Tibial nerve (tissue), 4 donors: ENCODE results near the gene CALR. TPM values are rescaled to one million over a fixed set of nuclear protein-coding genes. Genes with fewer than 3 reads are reported as not detected.

Source experiments
- DNase-seq, 2 donors: peaks; one replicate each; pipeline ENCODE4 v3.0.0-alpha.2; 2019; ENCODE audit warnings: low spot score in 2 of 2
- H3K27ac ChIP-seq, 4 donors: fragments of 200-600 bp; sonication (generic) in 3 of 4; one replicate each; pipeline ENCODE4 v1.5.1; 2017 to 2019; ENCODE audit warnings: mild to moderate bottlenecking in 1 of 4
- H3K27me3 ChIP-seq, 2 donors: fragments of 200-600 bp; sonication (generic) in 1 of 2; one replicate each; pipeline versions ENCODE4 v1.5.1 to v1.6.0; 2017 to 2019
- H3K36me3 ChIP-seq, 3 donors: fragments of 200-600 bp; sonication (generic); one replicate each; pipeline ENCODE4 v1.5.1; 2018 to 2019
- H3K4me1 ChIP-seq, 4 donors: fragments of 200-600 bp; sonication (generic) in 3 of 4; one replicate each; pipeline ENCODE4 v1.5.1; 2017 to 2019
- H3K4me3 ChIP-seq, 4 donors: fragments of 200-600 bp; sonication (generic) in 3 of 4; one replicate each; pipeline ENCODE4 v1.5.1; 2017 to 2019; ENCODE audit warnings: mild to moderate bottlenecking in 1 of 4, moderate library complexity in 1 of 4
- H3K9me3 ChIP-seq, 4 donors: fragments of 200-600 bp; sonication (generic) in 3 of 4; one replicate each; pipeline ENCODE4 v1.5.1; 2017 to 2019
- CTCF ChIP-seq, 5 experiments: fragments of 200-600 bp in 3 of 5; fragments of 450-650 bp in 2 of 5; sonication (generic) in 3 of 5; IDR thresholded peaks; one replicate each; pipeline ENCODE4 v1.5.1; 2016 to 2019; ENCODE audit warnings: antibody characterized with exemption in 5 of 5, mild to moderate bottlenecking in 3 of 5, moderate library complexity in 2 of 5
- EP300 ChIP-seq, 2 donors: sonication (generic); formaldehyde crosslinking; IDR thresholded peaks; one replicate each; pipeline ENCODE4 v1.6.1; 2017; ENCODE audit warnings: antibody characterized with exemption in 2 of 2, mild to moderate bottlenecking in 1 of 2
- POLR2A ChIP-seq, 2 donors: fragments of 450-650 bp; IDR thresholded peaks; one replicate each; pipeline ENCODE4 v1.6.1; 2017; ENCODE audit warnings: antibody characterized with exemption in 2 of 2, mild to moderate bottlenecking in 2 of 2, moderate library complexity in 2 of 2
- WGBS, 2 donors: methylation state at CpG; one replicate each; pipeline ENCODE4 v1.1.5; 2018; 5-methylcytosine and 5-hydroxymethylcytosine counted together
- total RNA-seq, 4 donors: library from RNA; depleted of rRNA; stranded (reverse); fragments of >200 nt; gene quantifications; one replicate each; pipeline ENCODE4 v1.1.0, GENCODE V29; 2016

CALR gene
- total RNA-seq, 4 donors from 2014 or later: 173 to 398 (median 313) TPM

GRCh38 chr19:12935071-12935470 lies 3.3 kb upstream of the CALR start:
- H3K4me3 ChIP-seq: no peak overlapping the region
- H3K27ac ChIP-seq: no peak overlapping the region
- peaks cover 0 to 42% (median 21%) of the 10 kb centered on the region in 4 donors for H3K4me1 ChIP-seq
- H3K36me3 ChIP-seq: peaks cover 0 to 8% (median 2%) of the 10 kb centered on the region in 3 donors
- H3K27me3 ChIP-seq: no peaks in the 10 kb centered on the region
- no peak for DNase-seq
- H3K9me3 ChIP-seq: no peaks in the 10 kb centered on the region
- no peak for TF ChIP-seq POLR2A (IDR thresholded peaks at IDR 0.05)
- TF ChIP-seq EP300 (IDR thresholded peaks at IDR 0.05): no peak
- TF ChIP-seq CTCF (IDR thresholded peaks at IDR 0.05): no peak
- 88 to 89% methylated on average over 10 of the region's 10 CpGs for WGBS, 2 donors

GRCh38 chr19:12936582-12936981 lies 1.8 kb upstream of the CALR start:
- Histone ChIP-seq H3K4me3 (no peak overlapping the region), H3K9me3 (no peaks in the 10 kb centered on the region), H3K4me1 (peaks cover 0 to 54% (median 31%) of the 10 kb centered on the region in 4 donors), H3K27ac (no peak overlapping the region), H3K27me3 (no peaks in the 10 kb centered on the region), H3K36me3 (peaks cover 0 to 17% (median 16%) of the 10 kb centered on the region in 3 donors)
- TF ChIP-seq CTCF (IDR thresholded peaks at IDR 0.05): no peak
- TF ChIP-seq EP300 (IDR thresholded peaks at IDR 0.05): no peak
- no peak for TF ChIP-seq POLR2A (IDR thresholded peaks at IDR 0.05)
- DNase-seq: no peak
- WGBS, 2 donors: 75 to 77% methylated on average over 7 of the region's 7 CpGs

- peak overlapping the region; percentile 40 to 91 (median 62) for H3K27ac ChIP-seq
- TF ChIP-seq EP300 (IDR thresholded peaks at IDR 0.05): no peak
- peak overlapping the region; percentile 44 to 99 (median 92) for H3K4me3 ChIP-seq
- DNase-seq: peak in 1 of 2 donors; percentile 45
- 22 to 23% methylated on average over 23 of the region's 23 CpGs for WGBS, 2 donors
- H3K27me3 ChIP-seq: no peaks in the 10 kb centered on the region
- no peaks in the 10 kb centered on the region for H3K9me3 ChIP-seq
- H3K4me1 ChIP-seq: peaks cover 0 to 52% (median 29%) of the 10 kb centered on the region in 4 donors
- H3K36me3 ChIP-seq: peaks cover 2 to 24% (median 21%) of the 10 kb centered on the region in 3 donors
These were observed 1.1 kb upstream of the CALR start for GRCh38 chr19:12937093-12937926.

- peaks cover 0 to 56% (median 22%) of the 10 kb centered on the region in 4 donors for H3K4me1 ChIP-seq
- no peaks in the 10 kb centered on the region for H3K27me3 ChIP-seq
- TF ChIP-seq CTCF (IDR thresholded peaks at IDR 0.05): peak in 2 of 5 experiments; percentile 14 to 42
- TF ChIP-seq EP300 (IDR thresholded peaks at IDR 0.05): no peak
- no peak for TF ChIP-seq POLR2A (IDR thresholded peaks at IDR 0.05)
- peaks cover 2 to 41% (median 34%) of the 10 kb centered on the region in 3 donors for H3K36me3 ChIP-seq
- WGBS, 2 donors: 1 to 2% methylated on average over 30 to 44 of the region's 54 CpGs
- H3K27ac ChIP-seq: peak overlapping the region; percentile 82 to 95 (median 90)
- H3K4me3 ChIP-seq: peak overlapping the region; percentile 80 to 99 (median 92)
- no peak for DNase-seq
- H3K9me3 ChIP-seq: no peaks in the 10 kb centered on the region
These were observed 581 bp downstream of the CALR start for GRCh38 chr19:12938779-12939601.

- H3K36me3 ChIP-seq: peaks cover 2 to 51% (median 40%) of the 10 kb centered on the region in 3 donors
- TF ChIP-seq POLR2A (IDR thresholded peaks at IDR 0.05) (no peak), CTCF (IDR thresholded peaks at IDR 0.05) (no peak), EP300 (IDR thresholded peaks at IDR 0.05) (no peak)
- no peak for DNase-seq
- H3K27ac ChIP-seq: peak overlapping the region in 3 of 4 donors; percentile 40 to 95 (median 91)
- peak overlapping the region in 3 of 4 donors; percentile 80 to 99 (median 87) for H3K4me3 ChIP-seq
- H3K4me1 ChIP-seq: peaks cover 0 to 63% (median 21%) of the 10 kb centered on the region in 4 donors
- H3K9me3 ChIP-seq: no peaks in the 10 kb centered on the region
- WGBS, 2 donors: 61 to 65% methylated on average over 10 of the region's 10 CpGs
- no peaks in the 10 kb centered on the region for H3K27me3 ChIP-seq
These were observed 1.6 kb downstream of the CALR start for GRCh38 chr19:12939975-12940423.
